H1 (cell line): Measurements from ENCODE around the gene ABLIM1. TPM values are rescaled to one million over a fixed set of nuclear protein-coding genes. Genes with fewer than 3 reads are reported as not detected.

ENCODE experiments used
- CTCF ChIA-PET: fragments of 300-600 bp; sonication (Branson Sonifier 250); formaldehyde crosslinking; loops from one replicate; lab custom pipeline; 2021; ENCODE audit not compliant: partially characterized antibody; lab: Charles Lee
- POLR2A ChIA-PET: fragments of 300-600 bp; sonication (Branson Sonifier 250); formaldehyde crosslinking; loops from one replicate; lab custom pipeline; 2021; ENCODE audit warnings: inconsistent platforms; ENCODE audit not compliant: partially characterized antibody; lab: Charles Lee
- DNase-seq, 2 experiments: peaks; one replicate each; pipeline versions ENCODE4 v3.0.0 to v3.0.0-alpha.2; 2010 to 2022; ENCODE audit warnings: low spot score in 2 of 2, low read depth in 1 of 2, mixed read lengths in 1 of 2
- FAIRE-seq: peaks from 2 replicates; lab custom pipeline; 2011; peaks lifted over from hg19 to GRCh38; lab: Jason Lieb, UNC
- H2AFZ ChIP-seq: 2 replicates; pipeline ENCODE4 v1.8.1; 2012; ENCODE audit warnings: low read length, inconsistent platforms
- H2AK5ac ChIP-seq: 2 replicates; pipeline ENCODE4 v1.6.1; 2013; ENCODE audit warnings: low read depth, low read length
- H2BK120ac ChIP-seq: replicated peaks from 2 replicates; pipeline ENCODE3; 2013; ENCODE audit warnings: low read depth, low read length, inconsistent platforms
- H2BK12ac ChIP-seq: 2 replicates; pipeline ENCODE4 v1.6.1; 2013; ENCODE audit warnings: low read depth, low read length
- H2BK15ac ChIP-seq: 2 replicates; pipeline ENCODE4 v1.6.1; 2013; ENCODE audit warnings: low read length
- H2BK20ac ChIP-seq: 2 replicates; pipeline ENCODE4 v1.6.1; 2013; ENCODE audit warnings: low read length
- H2BK5ac ChIP-seq: 2 replicates; pipeline ENCODE4 v1.6.1; 2013; ENCODE audit warnings: low read depth, low read length
- H3K14ac ChIP-seq: 2 replicates; pipeline ENCODE4 v1.6.1; 2013; ENCODE audit warnings: inconsistent platforms; ENCODE audit not compliant: insufficient read length
- H3K18ac ChIP-seq: 2 replicates; pipeline ENCODE4 v1.6.1; 2013; ENCODE audit warnings: low read length; ENCODE audit errors: extremely low read depth
- H3K23ac ChIP-seq: 2 replicates; pipeline ENCODE4 v1.6.1; 2013; ENCODE audit warnings: inconsistent platforms; ENCODE audit not compliant: insufficient read length
- H3K23me2 ChIP-seq: 2 replicates; pipeline ENCODE4 v1.6.1; 2013; ENCODE audit warnings: low read depth, low read length
- H3K27ac ChIP-seq: 2 replicates; pipeline ENCODE4 v1.6.1; 2011; ENCODE audit warnings: low read depth, low read length, inconsistent platforms
- H3K27me3 ChIP-seq, 4 experiments: replicated peaks in 1 of 4; 1 replicate in 1 of 4; 2 replicates in 3 of 4; pipeline versions ENCODE4 v1.6.1 to v1.8.1; 2011 to 2013; ENCODE audit warnings: low read length in 3 of 4, mild to moderate bottlenecking in 3 of 4, inconsistent platforms in 2 of 4, mixed read lengths in 2 of 4, moderate library complexity in 1 of 4; ENCODE audit not compliant: control insufficient read depth in 3 of 4, insufficient read depth in 3 of 4; ENCODE audit errors: extremely low read depth in 1 of 4
- H3K36me3 ChIP-seq, 4 experiments: 2 replicates each; pipeline versions ENCODE4 v1.6.1 to v1.8.1; 2011 to 2013; ENCODE audit warnings: mild to moderate bottlenecking in 4 of 4, low read length in 3 of 4, moderate library complexity in 2 of 4, control low read depth in 1 of 4, inconsistent platforms in 1 of 4; ENCODE audit not compliant: insufficient read depth in 4 of 4, control insufficient read depth in 2 of 4
- H3K4ac ChIP-seq: replicated peaks from 2 replicates; pipeline ENCODE3; 2013; ENCODE audit warnings: low read length, low read depth, mixed read lengths, inconsistent platforms; ENCODE audit not compliant: insufficient read length
- H3K4me1 ChIP-seq, 4 experiments: replicated peaks in 1 of 4; 1 replicate in 1 of 4; 2 replicates in 3 of 4; pipeline versions ENCODE4 v1.6.1 to v1.8.1; 2011 to 2013; ENCODE audit warnings: low read length in 3 of 4, inconsistent platforms in 2 of 4, mixed read lengths in 1 of 4; ENCODE audit not compliant: insufficient read depth in 4 of 4, control insufficient read depth in 3 of 4
- H3K4me2 ChIP-seq, 2 experiments: 2 replicates each; pipeline versions ENCODE4 v1.6.1 to v1.8.1; 2011 to 2013; ENCODE audit warnings: low read depth in 2 of 2, low read length in 2 of 2, control low read depth in 1 of 2, inconsistent platforms in 1 of 2, mild to moderate bottlenecking in 1 of 2; ENCODE audit not compliant: insufficient read depth in 1 of 2
- H3K4me3 ChIP-seq, 4 experiments: fragments of 200-600, 300-600 bp in 1 of 4; sonication (generic), shearing (Covaris generic), sonication (Bioruptor Twin) in 1 of 4; 2 replicates each; pipeline versions ENCODE4 v1.5.1 to v1.8.1; 2011 to 2016; ENCODE audit warnings: low read length in 4 of 4, low read depth in 3 of 4, control low read depth in 2 of 4, inconsistent platforms in 2 of 4, mild to moderate bottlenecking in 2 of 4, mixed read lengths in 1 of 4, moderate library complexity in 1 of 4; ENCODE audit not compliant: insufficient read depth in 2 of 4; ENCODE audit errors: extremely low read depth in 1 of 4
- H3K56ac ChIP-seq: replicated peaks from 2 replicates; pipeline ENCODE3; 2013; ENCODE audit warnings: low read depth, mild to moderate bottlenecking, mixed read lengths, low read length, inconsistent platforms; ENCODE audit not compliant: insufficient read length
- H3K79me1 ChIP-seq: 2 replicates; pipeline ENCODE4 v1.6.1; 2013; ENCODE audit warnings: low read depth, low read length, control low read depth
- H3K79me2 ChIP-seq, 2 experiments: 2 replicates each; pipeline versions ENCODE4 v1.6.1 to v1.8.1; 2012 to 2013; ENCODE audit warnings: low read length in 2 of 2, mild to moderate bottlenecking in 2 of 2, inconsistent platforms in 1 of 2; ENCODE audit not compliant: insufficient read depth in 2 of 2, control insufficient read depth in 1 of 2
- H3K9ac ChIP-seq, 4 experiments: replicated peaks in 1 of 4; 1 replicate in 1 of 4; 2 replicates in 3 of 4; pipeline versions ENCODE4 v1.6.1 to v1.8.1; 2011 to 2013; ENCODE audit warnings: low read depth in 3 of 4, low read length in 3 of 4, control low read depth in 2 of 4, mild to moderate bottlenecking in 2 of 4, moderate library complexity in 2 of 4, inconsistent platforms in 1 of 4; ENCODE audit errors: extremely low read depth in 1 of 4
- H3K9me3 ChIP-seq, 2 experiments: 2 replicates each; pipeline versions ENCODE4 v1.6.1 to v1.8.1; 2012 to 2013; ENCODE audit warnings: mild to moderate bottlenecking in 2 of 2, moderate library complexity in 2 of 2, control low read depth in 1 of 2, inconsistent platforms in 1 of 2, low read depth in 1 of 2, low read length in 1 of 2, mixed read lengths in 1 of 2; ENCODE audit not compliant: insufficient read depth in 2 of 2
- H4K20me1 ChIP-seq, 2 experiments: replicated peaks in 1 of 2; 2 replicates each; pipeline versions ENCODE3 to v1.8.1; 2011 to 2013; ENCODE audit warnings: inconsistent platforms in 2 of 2, low read length in 2 of 2, mild to moderate bottlenecking in 1 of 2; ENCODE audit not compliant: insufficient read depth in 2 of 2, control insufficient read depth in 1 of 2
- H4K5ac ChIP-seq: 2 replicates; pipeline ENCODE4 v1.6.1; 2013; ENCODE audit warnings: low read length, low read depth, mixed read lengths, inconsistent platforms; ENCODE audit not compliant: insufficient read length
- H4K8ac ChIP-seq: 2 replicates; pipeline ENCODE4 v1.8.0; 2013; ENCODE audit warnings: mild to moderate bottlenecking, moderate library complexity, low read length, inconsistent platforms; ENCODE audit not compliant: insufficient read depth; ENCODE audit errors: extremely low read depth
- H4K91ac ChIP-seq: replicated peaks from 2 replicates; pipeline ENCODE3; 2013; ENCODE audit warnings: low read length, mixed read lengths, inconsistent platforms; ENCODE audit not compliant: insufficient read length
- TCF12 ChIP-seq: IDR thresholded peaks from 2 replicates; pipeline ENCODE4 v1.6.1; 2011; ENCODE audit warnings: low read depth, mild to moderate bottlenecking, low read length
- WGBS, 2 experiments: shearing (Covaris generic) in 1 of 2; methylation state at CpG; one replicate each; pipeline versions ENCODE4 v1.1.6 to v1.1.7; 2013 to 2015; ENCODE audit warnings: low lambda C conversion rate in 2 of 2, mixed read lengths in 2 of 2, inconsistent platforms in 1 of 2, low coverage in 1 of 2, missing lambda C conversion rate in 1 of 2; ENCODE audit not compliant: insufficient replicate concordance in 2 of 2, insufficient coverage in 1 of 2, insufficient read length in 1 of 2; ENCODE audit errors: extremely low coverage in 1 of 2, missing lambda C conversion rate in 1 of 2; 5-methylcytosine and 5-hydroxymethylcytosine counted together
- polyA plus RNA-seq, 7 experiments: library from polyadenylated mRNA; depleted of rRNA in 3 of 7; stranded (reverse) in 5 of 7; unstranded in 2 of 7; fragments of >200 nt in 5 of 7; fragments of 200-250 nt in 2 of 7; gene quantifications; 1 replicate in 5 of 7; 2 replicates in 1 of 7; 4 replicates in 1 of 7; pipeline versions ENCODE4 v1.2.1 to v1.2.3, GENCODE V29; 2011 to 2013; ENCODE audit warnings: missing spikeins in 2 of 7, mixed read lengths in 2 of 7
- total RNA-seq: library from RNA; stranded (reverse); fragmentation: NEBNext Ultra II Directional; extraction: Animal tissue kit (Norgen Biotek cat#: 25700); gene quantifications from 2 replicates; pipeline ENCODE4 v1.2.1, GENCODE V29; 2021

ABLIM1 gene
- total and polyA plus RNA-seq, 2 of the 8 experiments (the other 6 are each of a cell fraction or from before 2014, with no cell fraction given) = 51.2 to 51.7 TPM

DNA sequence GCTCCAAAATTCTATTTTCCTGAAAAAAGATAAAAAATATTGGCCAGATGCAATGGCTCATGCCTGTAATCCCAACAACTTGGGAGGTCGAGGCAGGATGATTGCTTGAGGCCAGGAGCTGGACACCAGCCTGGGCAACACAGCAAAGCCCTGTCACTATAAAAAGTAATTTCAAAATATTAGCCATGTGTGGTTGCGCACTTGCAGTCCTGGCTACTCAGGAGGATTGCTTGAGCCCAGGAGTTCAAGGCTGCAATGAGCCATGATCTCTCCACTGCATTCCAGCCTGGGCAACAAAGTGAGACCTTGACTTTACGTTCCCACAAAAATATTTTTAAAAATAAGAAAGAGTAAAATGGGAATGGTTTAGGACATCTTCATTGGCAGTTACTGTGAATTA is 149.7 kb downstream of the ABLIM1 start:
- no peak overlapping the region for H2AK5ac ChIP-seq
- no peaks in the 10 kb centered on the region for H3K27me3 ChIP-seq
- peaks cover 0 to 6% of the 10 kb centered on the region in 2 experiments; a peak in 1 of 4 replicates for H3K79me2 ChIP-seq
- no peak overlapping the region for H3K56ac ChIP-seq
- DNase-seq = no peak
- H3K4me2 ChIP-seq = no peak overlapping the region
- no peak overlapping the region for H2AFZ ChIP-seq
- H2BK5ac ChIP-seq = no peak overlapping the region
- H3K23me2 ChIP-seq = no peaks in the 10 kb centered on the region
- H3K4me3 ChIP-seq = no peak overlapping the region
- H4K5ac ChIP-seq = no peak overlapping the region
- no peaks in the 10 kb centered on the region; the same call in 1 of the 2 replicates for H3K79me1 ChIP-seq
- H4K20me1 ChIP-seq = peaks cover under 1 to 3% of the 10 kb centered on the region in 2 experiments
- H2BK20ac ChIP-seq = no peak overlapping the region
- H2BK15ac ChIP-seq = no peak overlapping the region
- H4K91ac ChIP-seq = no peak overlapping the region
- no peak overlapping the region for H2BK120ac ChIP-seq
- POLR2A ChIA-PET = no interaction called here
- H3K14ac ChIP-seq = no peak overlapping the region
- TF ChIP-seq TCF12 = no peak
- TF ChIP-seq, all 59 proteins: peak for 0
- Histone ChIP-seq H3K18ac (no peak overlapping the region), H3K36me3 (no peaks in the 10 kb centered on the region), H3K4ac (no peak overlapping the region), H4K8ac (no peak overlapping the region), H3K23ac (no peak overlapping the region), H3K9me3 (no peaks in the 10 kb centered on the region), H3K4me1 (peaks cover 0 to 8% (median 1%) of the 10 kb centered on the region in 4 experiments; a peak in 5 of 7 replicates), H3K27ac (no peak overlapping the region), H2BK12ac (no peak overlapping the region), H3K9ac (no peak overlapping the region)
- FAIRE-seq = no peak
- CTCF ChIA-PET = interaction anchor here (0.5 to 2.2 kb wide), 2 partner anchors 10 to 37 kb away, joined by 3 to 5 read pairs; no protein-coding TSS in a partner anchor
- WGBS, 2 experiments = 88% methylated on average over 3 of the region's 3 CpGs; no CpG with 5 or more reads in 1 of the 2 experiments
